ENCODE data around the gene INTS11. TPM values are rescaled to one million over a fixed set of nuclear protein-coding genes. Genes with fewer than 3 reads are reported as not detected.

The INTS11 gene
- total RNA-seq, 1 experiment from 2014 or later: 139 TPM

DNA sequence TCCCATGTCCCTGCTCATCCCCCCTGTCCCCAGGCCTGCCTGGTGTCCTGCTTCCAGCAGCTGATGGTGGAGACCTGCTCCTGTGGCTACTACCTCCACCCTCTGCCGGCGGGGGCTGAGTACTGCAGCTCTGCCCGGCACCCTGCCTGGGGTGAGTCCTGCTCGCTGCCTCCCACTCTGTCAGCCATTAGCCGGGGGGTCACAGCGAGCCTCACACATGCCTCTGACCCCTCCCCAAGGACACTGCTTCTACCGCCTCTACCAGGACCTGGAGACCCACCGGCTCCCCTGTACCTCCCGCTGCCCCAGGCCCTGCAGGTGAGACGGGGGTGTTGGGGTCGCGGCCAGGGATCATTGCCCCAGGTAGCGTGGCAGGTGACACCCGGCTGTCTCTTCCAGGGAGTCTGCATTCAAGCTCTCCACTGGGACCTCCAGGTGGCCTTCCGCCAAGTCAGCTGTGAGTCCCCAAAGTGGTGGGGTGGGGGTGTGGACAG, 34.2 kb downstream of the INTS11 start:
- Histone ChIP-seq H3K4me1 (ENCODE audit: insufficient read depth, low read length) (no peaks in the 10 kb centered on the region), H3K4me2 (ENCODE audit: insufficient read depth, insufficient read length, low read length) (no peak overlapping the region), H2BK120ac (ENCODE audit: low read depth, low read length, poor library complexity, severe bottlenecking) (no peak overlapping the region), H3K9ac (ENCODE audit: extremely low read depth, insufficient read length, low read length) (no peak overlapping the region), H3K9me3 (ENCODE audit: control insufficient read depth, low read depth, low read length) (no peaks in the 10 kb centered on the region), H2BK5ac (ENCODE audit: insufficient read length, low read length) (no peak overlapping the region), H3K27ac (ENCODE audit: insufficient read length, low read depth, low read length) (no peak overlapping the region), H2AK5ac (ENCODE audit: insufficient read length, low read length) (no peak overlapping the region), H3K79me1 (ENCODE audit: insufficient read depth, low read depth, low read length, poor library complexity, severe bottlenecking) (no peaks in the 10 kb centered on the region), H4K5ac (ENCODE audit: insufficient read length, low read depth, low read length) (no peak overlapping the region), H3K23ac (ENCODE audit: insufficient read length, low read depth, low read length) (no peak overlapping the region), H3K27me3 (ENCODE audit: insufficient read depth, low read length) (no peaks in the 10 kb centered on the region), H2BK20ac (ENCODE audit: low read depth, low read length, poor library complexity, severe bottlenecking) (no peak overlapping the region), H3T11ph (ENCODE audit: low read length) (no peak overlapping the region), H3K18ac (ENCODE audit: insufficient read length, low read depth, low read length) (no peak overlapping the region), H4K20me1 (ENCODE audit: control insufficient read depth, insufficient read depth, insufficient read length) (no peaks in the 10 kb centered on the region), H3K23me2 (ENCODE audit: insufficient read length, low read depth, low read length, poor library complexity, severe bottlenecking) (peaks cover 4% of the 10 kb centered on the region), H3K14ac (ENCODE audit: insufficient read depth, low read length) (no peak overlapping the region), H3K4ac (ENCODE audit: low read depth, low read length) (no peak overlapping the region), H4K8ac (replicated peaks; ENCODE audit: insufficient read length, low read depth, low read length) (no peak overlapping the region), H3K79me2 (ENCODE audit: insufficient read depth, low read length) (no peaks in the 10 kb centered on the region), H3K56ac (ENCODE audit: insufficient read length, low read depth, low read length) (no peak overlapping the region), H2BK15ac (ENCODE audit: low read depth, low read length) (no peak overlapping the region), H4K91ac (ENCODE audit: insufficient read length, low read depth, low read length) (no peak overlapping the region), H2AFZ (ENCODE audit: low read length) (no peak overlapping the region), H2BK12ac (ENCODE audit: insufficient read length, low read depth, low read length) (no peak overlapping the region)
- H3K27ac Mint-ChIP-seq: no peak overlapping the region
- DNase-seq: peak; percentile 79
- peaks cover 2% of the 10 kb centered on the region for H3K27me3 Mint-ChIP-seq (ENCODE audit: low read depth)
- H3K9me3 Mint-ChIP-seq: peaks cover 2 to 10% of the 10 kb centered on the region in 2 experiments; a peak in 2 of 5 replicates
- no peaks in the 10 kb centered on the region for H3K36me3 Mint-ChIP-seq (ENCODE audit: insufficient read depth in 1 of 3, low read depth in 3 of 3)
- peak; percentile 70 for TF ChIP-seq CTCF (conservative IDR thresholded peaks at IDR 0.05)
- WGBS (ENCODE audit: extremely low coverage, insufficient read length, low lambda C conversion rate): no CpG with 5 or more reads among the region's 15 CpGs
- no peak overlapping the region; a peak in 1 of 5 replicates for H3K4me3 Mint-ChIP-seq
- peaks cover 0 to 9% of the 10 kb centered on the region in 2 experiments; a peak in 2 of 4 replicates for H3K4me1 Mint-ChIP-seq
